NT2/D1 (cell line): Measurements from ENCODE around the gene SNX5.

ENCODE experiments used
- DNase-seq: peaks from one replicate; pipeline ENCODE4 v3.0.0-alpha.2; 2011; ENCODE audit warnings: low read depth, low spot score
- H3K27me3 ChIP-seq: 2 replicates; pipeline ENCODE4 v1.6.0; 2011; ENCODE audit warnings: mild to moderate bottlenecking; ENCODE audit not compliant: insufficient read length, insufficient read depth
- H3K36me3 ChIP-seq: 2 replicates; pipeline ENCODE4 v1.6.1; 2011; ENCODE audit warnings: mild to moderate bottlenecking, low read length, mixed read lengths; ENCODE audit not compliant: insufficient read depth, insufficient read length
- H3K4me1 ChIP-seq: 2 replicates; pipeline ENCODE4 v1.5.1; 2011; ENCODE audit not compliant: insufficient read depth, insufficient read length
- H3K4me3 ChIP-seq: 2 replicates; pipeline ENCODE4 v1.5.1; 2011; ENCODE audit warnings: low read depth; ENCODE audit not compliant: insufficient read length
- H3K9ac ChIP-seq: 2 replicates; pipeline ENCODE4 v1.6.0; 2011; ENCODE audit warnings: low read depth; ENCODE audit not compliant: insufficient read length
- H3K9me3 ChIP-seq: 2 replicates; pipeline ENCODE4 v1.5.1; 2011; ENCODE audit warnings: mild to moderate bottlenecking, low read length; ENCODE audit not compliant: insufficient read depth
- SUZ12 ChIP-seq: IDR thresholded peaks from 2 replicates; pipeline ENCODE4 v1.6.1; 2011; ENCODE audit not compliant: insufficient read length, insufficient read depth; ENCODE audit errors: extremely low read depth
- YY1 ChIP-seq: IDR thresholded peaks from 2 replicates; pipeline ENCODE4 v1.6.1; 2011; ENCODE audit not compliant: insufficient read length, insufficient read depth
- ZNF274 ChIP-seq: IDR thresholded peaks from 2 replicates; pipeline ENCODE4 v1.6.1; 2011; ENCODE audit warnings: mild to moderate bottlenecking, low read depth, low read length

The SNX5 gene

DNA sequence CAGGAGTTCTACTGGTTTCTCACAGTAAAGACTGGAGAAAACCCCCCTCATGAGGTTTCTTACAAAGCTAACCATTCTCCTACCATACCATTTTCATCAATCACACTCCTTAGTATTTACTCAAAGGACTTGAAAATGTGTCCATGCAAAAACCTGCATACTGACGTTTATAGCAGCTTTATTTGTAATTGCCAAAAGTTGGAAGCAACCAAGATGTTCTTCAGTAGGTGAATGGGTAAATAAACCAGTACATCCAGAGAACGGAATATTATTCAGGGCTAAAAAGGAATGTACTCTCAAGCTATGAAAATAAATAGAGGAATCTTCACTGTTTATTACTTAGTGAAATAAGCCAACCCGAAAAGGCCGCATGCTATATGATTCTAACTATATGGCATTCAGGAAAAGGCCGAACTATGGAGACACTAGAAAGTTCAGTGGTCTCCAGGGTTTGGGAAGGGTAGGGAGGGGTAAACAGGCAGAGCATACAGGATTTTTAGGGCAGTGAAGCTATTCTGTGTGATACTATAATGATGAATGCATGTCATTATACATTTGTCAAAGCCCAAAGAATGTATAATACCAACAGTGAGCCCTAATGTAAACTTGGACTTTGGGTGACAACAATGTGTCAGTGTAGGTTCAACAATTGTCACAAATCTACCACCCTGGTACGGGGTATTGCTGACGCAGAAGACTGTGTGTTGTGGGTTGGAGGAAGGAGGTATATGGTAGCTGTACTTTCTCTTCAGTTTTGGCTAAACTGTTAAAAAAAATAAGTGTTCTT is 50.6 kb downstream of the SNX5 start:
- TF ChIP-seq SUZ12 (no peak), YY1 (no peak), ZNF274 (no peak)
- Histone ChIP-seq H3K9ac (no peak overlapping the region), H3K4me1 (no peaks in the 10 kb centered on the region), H3K4me3 (no peak overlapping the region), H3K9me3 (no peaks in the 10 kb centered on the region), H3K36me3 (no peaks in the 10 kb centered on the region), H3K27me3 (no peaks in the 10 kb centered on the region)
- DNase-seq: no peak

DNA sequence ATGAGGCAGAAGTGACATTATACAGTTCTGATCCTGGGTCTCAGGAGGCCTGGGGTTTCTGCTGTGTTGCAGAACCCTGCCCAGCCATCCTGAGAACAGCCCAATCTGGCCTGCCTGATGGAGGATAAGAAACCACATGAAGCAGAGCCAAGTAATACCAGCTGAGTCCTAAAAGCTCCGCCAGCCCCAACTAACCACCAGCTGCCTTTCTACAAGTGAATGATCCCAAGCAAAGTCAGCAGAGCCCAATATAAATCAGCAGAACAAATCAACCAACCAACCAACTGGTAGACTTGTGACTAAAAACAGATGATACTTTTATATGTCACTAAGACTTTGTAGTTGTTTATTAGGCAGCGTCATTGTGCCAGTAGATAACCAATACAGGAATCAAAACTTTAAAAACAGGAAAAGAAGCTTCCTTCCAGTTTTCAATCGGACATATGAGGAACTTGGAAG is 52.1 kb downstream of the SNX5 start:
- no peak for DNase-seq
- no peak overlapping the region for H3K9ac ChIP-seq

GRCh38 chr20:17914957-17915356 is 53.6 kb downstream of the SNX5 start:
- H3K9me3 ChIP-seq: no peaks in the 10 kb centered on the region
- no peaks in the 10 kb centered on the region for H3K36me3 ChIP-seq
- no peak for TF ChIP-seq ZNF274
- H3K27me3 ChIP-seq: no peaks in the 10 kb centered on the region
- no peak for DNase-seq
- no peak overlapping the region for H3K9ac ChIP-seq
- H3K4me3 ChIP-seq: no peak overlapping the region
- H3K4me1 ChIP-seq: no peaks in the 10 kb centered on the region

More for the DNA sequence above, 52.1 kb downstream of the SNX5 start:
- no peak overlapping the region for H3K4me3 ChIP-seq
- TF ChIP-seq SUZ12: no peak
- no peak for TF ChIP-seq ZNF274
- TF ChIP-seq YY1: no peak
- H3K9me3 ChIP-seq: no peaks in the 10 kb centered on the region
- H3K4me1 ChIP-seq: no peaks in the 10 kb centered on the region
- H3K36me3 ChIP-seq: no peaks in the 10 kb centered on the region
- H3K27me3 ChIP-seq: no peaks in the 10 kb centered on the region

DNA sequence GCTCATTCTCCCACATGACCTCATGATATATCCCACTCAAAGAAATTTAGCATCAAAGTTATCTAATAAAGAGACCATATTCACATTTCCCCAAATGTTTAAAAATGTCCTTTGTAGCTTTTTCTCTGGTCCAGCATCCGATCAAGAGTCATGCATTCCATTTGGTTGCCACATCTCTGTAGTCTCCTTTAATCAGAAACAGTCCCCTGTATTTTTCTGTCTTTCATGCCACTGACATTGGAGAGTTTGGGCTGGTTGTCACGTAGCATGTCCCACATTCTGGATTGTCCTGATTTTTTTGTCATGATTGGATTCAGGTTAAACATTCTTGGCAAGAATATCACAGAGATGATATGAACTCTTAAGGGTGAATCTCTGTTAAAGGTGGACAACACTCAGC is 55.7 kb downstream of the SNX5 start:
- Histone ChIP-seq H3K4me3 (no peak overlapping the region), H3K36me3 (no peaks in the 10 kb centered on the region), H3K9me3 (no peaks in the 10 kb centered on the region), H3K27me3 (no peaks in the 10 kb centered on the region), H3K4me1 (no peaks in the 10 kb centered on the region), H3K9ac (no peak overlapping the region)
- DNase-seq: no peak
- TF ChIP-seq ZNF274 (no peak), YY1 (no peak), SUZ12 (no peak)

- H3K4me1 ChIP-seq: no peaks in the 10 kb centered on the region
- no peak overlapping the region for H3K4me3 ChIP-seq
- DNase-seq: no peak
- TF ChIP-seq SUZ12 (no peak), YY1 (no peak)
- no peak overlapping the region for H3K9ac ChIP-seq
- no peaks in the 10 kb centered on the region for H3K9me3 ChIP-seq
- no peaks in the 10 kb centered on the region for H3K27me3 ChIP-seq
- H3K36me3 ChIP-seq: no peaks in the 10 kb centered on the region
Observed at GRCh38 chr20:17911927-17912326, 56.7 kb downstream of the SNX5 start.

GRCh38 chr20:17910828-17911294 is 57.7 kb downstream of the SNX5 start:
- DNase-seq: no peak
- Histone ChIP-seq H3K36me3 (no peaks in the 10 kb centered on the region), H3K4me3 (no peak overlapping the region), H3K4me1 (no peaks in the 10 kb centered on the region), H3K9ac (no peak overlapping the region), H3K27me3 (no peaks in the 10 kb centered on the region), H3K9me3 (no peaks in the 10 kb centered on the region)
- TF ChIP-seq ZNF274: no peak
- no peak for TF ChIP-seq SUZ12
- no peak for TF ChIP-seq YY1

DNA sequence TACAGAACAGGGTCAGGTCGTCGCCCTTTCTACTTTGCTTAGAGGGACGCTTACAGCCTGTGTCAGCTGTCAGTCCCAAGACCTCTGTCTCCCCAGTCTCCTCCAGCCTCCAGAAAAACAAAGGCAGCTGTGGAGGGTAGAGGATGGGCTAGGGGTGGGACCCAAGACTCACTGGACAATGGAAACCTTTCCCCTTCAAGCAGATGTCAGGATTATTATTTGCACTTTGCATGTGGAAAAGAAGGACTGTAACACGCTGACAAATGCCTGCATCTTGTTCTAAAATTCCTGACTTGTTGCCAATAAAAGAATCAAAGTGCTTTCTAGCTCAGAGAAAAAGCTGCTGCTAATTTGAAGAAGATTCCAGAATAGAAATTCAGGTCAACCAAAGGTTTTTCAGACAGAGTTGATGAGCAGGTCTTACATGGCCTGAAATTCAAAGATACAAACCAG is 58.7 kb downstream of the SNX5 start:
- Histone ChIP-seq H3K4me1 (no peaks in the 10 kb centered on the region), H3K4me3 (no peak overlapping the region), H3K27me3 (no peaks in the 10 kb centered on the region), H3K9ac (no peak overlapping the region), H3K36me3 (no peaks in the 10 kb centered on the region), H3K9me3 (no peaks in the 10 kb centered on the region)
- DNase-seq: no peak
- TF ChIP-seq YY1 (no peak), ZNF274 (no peak), SUZ12 (no peak)
